Measurements from ENCODE around the gene SLC25A22. TPM values are rescaled to one million over a fixed set of nuclear protein-coding genes. Genes with fewer than 3 reads are reported as not detected.
A peak's percentile ranks its signal among the peaks of the same experiment; 100 is the strongest.

Gene SLC25A22
- total RNA-seq, 1 experiment from 2014 or later = 44.5 TPM

- BruUV-seq (replicated peaks) = no TSS peak
- Mint-ChIP-seq H3K36me3 (ENCODE audit: insufficient read depth, unreplicated experiment) (peaks cover 92% of the 10 kb centered on the region), H3K4me1 (ENCODE audit: low read depth, unreplicated experiment) (peaks cover 19% of the 10 kb centered on the region), H3K9me3 (ENCODE audit: low read depth, unreplicated experiment) (no peaks in the 10 kb centered on the region), H3K27ac (ENCODE audit: unreplicated experiment) (peak within 1 kb of the TSS; percentile 88), H3K4me3 (ENCODE audit: low read depth, unreplicated experiment) (peak within 1 kb of the TSS; percentile 94), H3K27me3 (ENCODE audit: unreplicated experiment) (no peaks in the 10 kb centered on the region)
- peak; percentile 97 for DNase-seq
- CTCF ChIA-PET = interaction anchor here (0.8 to 1.2 kb wide), 2 partner anchors 9 to 10 kb away, joined by 3 to 5 read pairs; partner anchors contain the start of gene PNPLA2
- intact Hi-C loops (cut with micrococcal nuclease; ENCODE audit: unreplicated experiment) = no loop called here
- TF ChIP-seq CTCF (IDR thresholded peaks at IDR 0.05; ENCODE audit: unreplicated experiment) = no peak
Measured at GRCh38 chr11:809287-810039, 11.4 kb upstream of the SLC25A22 start, which contains the start of gene RPLP2. TSS of gene RPLP2 (plus strand) at chr11:809967. CDS start at chr11:810235, 268 bp downstream.

- Mint-ChIP-seq H3K27ac (ENCODE audit: unreplicated experiment) (peak overlapping the region; percentile 88), H3K4me3 (ENCODE audit: low read depth, unreplicated experiment) (peak overlapping the region; percentile 94), H3K4me1 (ENCODE audit: low read depth, unreplicated experiment) (peaks cover 25% of the 10 kb centered on the region), H3K9me3 (ENCODE audit: low read depth, unreplicated experiment) (no peaks in the 10 kb centered on the region), H3K27me3 (ENCODE audit: unreplicated experiment) (no peaks in the 10 kb centered on the region), H3K36me3 (ENCODE audit: insufficient read depth, unreplicated experiment) (peaks cover 92% of the 10 kb centered on the region)
- no peak for DNase-seq
- BruUV-seq (replicated peaks) = TSS peak; percentile 73
- intact Hi-C loops (cut with micrococcal nuclease; ENCODE audit: unreplicated experiment) = no loop called here
- TF ChIP-seq CTCF (IDR thresholded peaks at IDR 0.05; ENCODE audit: unreplicated experiment) = peak; percentile 55
- CTCF ChIA-PET = interaction anchor here (0.9 to 1.2 kb wide), 2 partner anchors 10 to 19 kb away, joined by 3 read pairs; partner anchors contain the start of genes CRACR2B and PNPLA2
Measured at GRCh38 chr11:808427-809286, 10.6 kb upstream of the SLC25A22 start.

- DNase-seq = no peak
- peaks cover 17% of the 10 kb centered on the region for H3K4me1 Mint-ChIP-seq (ENCODE audit: low read depth, unreplicated experiment)
- H3K27ac Mint-ChIP-seq (ENCODE audit: unreplicated experiment) = peak overlapping the region; percentile 36
- H3K27me3 Mint-ChIP-seq (ENCODE audit: unreplicated experiment) = no peaks in the 10 kb centered on the region
- intact Hi-C loops (cut with micrococcal nuclease; ENCODE audit: unreplicated experiment) = no loop called here
- peak overlapping the region; percentile 73 for H3K4me3 Mint-ChIP-seq (ENCODE audit: low read depth, unreplicated experiment)
- CTCF ChIA-PET = interaction anchor here (2.0 kb wide), 1 partner anchor 30 kb away, joined by 5 read pairs; no protein-coding TSS in a partner anchor
- no peaks in the 10 kb centered on the region for H3K9me3 Mint-ChIP-seq (ENCODE audit: low read depth, unreplicated experiment)
- no peak for TF ChIP-seq CTCF (IDR thresholded peaks at IDR 0.05; ENCODE audit: unreplicated experiment)
- peaks cover 81% of the 10 kb centered on the region for H3K36me3 Mint-ChIP-seq (ENCODE audit: insufficient read depth, unreplicated experiment)
- no TSS peak for BruUV-seq (replicated peaks)
Measured at GRCh38 chr11:804599-804964, 6.5 kb upstream of the SLC25A22 start.

GRCh38 chr11:803770-804598, 5.9 kb upstream of the SLC25A22 start:
- CTCF ChIA-PET = no interaction called here
- Mint-ChIP-seq H3K27me3 (ENCODE audit: unreplicated experiment) (no peaks in the 10 kb centered on the region), H3K36me3 (ENCODE audit: insufficient read depth, unreplicated experiment) (peaks cover 75% of the 10 kb centered on the region), H3K27ac (ENCODE audit: unreplicated experiment) (peak overlapping the region; percentile 36), H3K4me3 (ENCODE audit: low read depth, unreplicated experiment) (peak overlapping the region; percentile 73), H3K9me3 (ENCODE audit: low read depth, unreplicated experiment) (no peaks in the 10 kb centered on the region), H3K4me1 (ENCODE audit: low read depth, unreplicated experiment) (peaks cover 17% of the 10 kb centered on the region)
- BruUV-seq (replicated peaks) = no TSS peak
- DNase-seq = no peak
- no peak for TF ChIP-seq CTCF (IDR thresholded peaks at IDR 0.05; ENCODE audit: unreplicated experiment)
- intact Hi-C loops (cut with micrococcal nuclease; ENCODE audit: unreplicated experiment) = no loop called here

Measured in Calu3 (cell line).